Sigmoid colon (tissue), 7 donors: Measurements from ENCODE around the gene LDLRAD3. TPM values are rescaled to one million over a fixed set of nuclear protein-coding genes. Genes with fewer than 3 reads are reported as not detected.

Source experiments
- DNase-seq: peaks from one replicate; pipeline ENCODE4 v3.0.0-alpha.2; 2019
- H3K27ac ChIP-seq, 4 donors: fragments of 200-600 bp; sonication (generic); one replicate each; pipeline ENCODE4 v1.5.1; 2016 to 2019; ENCODE audit warnings: mild to moderate bottlenecking in 1 of 4
- H3K27me3 ChIP-seq, 3 donors: fragments of 200-600 bp; sonication (generic); one replicate each; pipeline ENCODE4 v1.5.1; 2019; ENCODE audit warnings: mild to moderate bottlenecking in 1 of 3
- H3K36me3 ChIP-seq, 4 donors: fragments of 200-600 bp; sonication (generic); one replicate each; pipeline ENCODE4 v1.5.1; 2016 to 2019
- H3K4me1 ChIP-seq, 4 donors: fragments of 200-600 bp; sonication (generic); one replicate each; pipeline ENCODE4 v1.5.1; 2017 to 2019
- H3K4me3 ChIP-seq, 4 donors: fragments of 200-600 bp; sonication (generic); one replicate each; pipeline ENCODE4 v1.5.1; 2017 to 2019; ENCODE audit warnings: mild to moderate bottlenecking in 2 of 4, moderate library complexity in 1 of 4
- H3K9me3 ChIP-seq, 4 donors: fragments of 200-600 bp in 3 of 4; sonication (generic) in 3 of 4; one replicate each; pipeline versions ENCODE4 v1.5.1 to v1.6.1; 2013 to 2019
- EP300 ChIP-seq, 4 donors: sonication (generic); formaldehyde crosslinking; IDR thresholded peaks; one replicate each; pipeline ENCODE4 v1.6.1; 2017; ENCODE audit warnings: antibody characterized with exemption in 4 of 4
- POLR2A ChIP-seq, 2 donors: fragments of 450-650 bp; IDR thresholded peaks; one replicate each; pipeline ENCODE4 v1.6.1; 2016; ENCODE audit warnings: antibody characterized with exemption in 2 of 2, mild to moderate bottlenecking in 2 of 2, moderate library complexity in 2 of 2
- POLR2AphosphoS5 ChIP-seq, 4 donors: sonication (generic); formaldehyde crosslinking; IDR thresholded peaks; one replicate each; pipeline ENCODE4 v1.6.1; 2017; ENCODE audit warnings: antibody characterized with exemption in 4 of 4
- WGBS, 2 donors: extraction: QIAGEN DNeasy Blood & Tissue Kit; methylation state at CpG; one replicate each; pipeline ENCODE4 v1.1.7; 2013; 5-methylcytosine and 5-hydroxymethylcytosine counted together
- intact Hi-C: fragments of 100-400 bp; cut with DNase I; formaldehyde crosslinking; loops from one replicate; pipeline ENCODE4 v1.15.1; 2023
- polyA plus RNA-seq, 3 donors: library from polyadenylated mRNA; stranded (reverse); fragments of 200-250 nt; gene quantifications; one replicate each; pipeline ENCODE4 v1.2.3, GENCODE V29; 2013
- total RNA-seq, 4 donors: library from RNA; depleted of rRNA; stranded (reverse); fragments of >200 nt; gene quantifications; one replicate each; pipeline ENCODE4 v1.1.0, GENCODE V29; 2016
- TF ChIP-seq, protein P1 (sequence below), 4 experiments: fragments of 450-650 bp in 3 of 4; fragments of 200-600 bp in 1 of 4; IDR thresholded peaks; one replicate each; pipeline ENCODE4 v1.5.1; 2016 to 2019; ENCODE audit warnings: antibody characterized with exemption in 4 of 4, mild to moderate bottlenecking in 3 of 4, moderate library complexity in 2 of 4
- donor health status: healthy with polysubstance abuse.
- donor health status: Bipolar disorder and iron deficiency.
- donor health status: healthy.

Gene LDLRAD3
- total and polyA plus RNA-seq, 7 donors, result 0.23 to 23.4 (median 10.2) TPM

DNA sequence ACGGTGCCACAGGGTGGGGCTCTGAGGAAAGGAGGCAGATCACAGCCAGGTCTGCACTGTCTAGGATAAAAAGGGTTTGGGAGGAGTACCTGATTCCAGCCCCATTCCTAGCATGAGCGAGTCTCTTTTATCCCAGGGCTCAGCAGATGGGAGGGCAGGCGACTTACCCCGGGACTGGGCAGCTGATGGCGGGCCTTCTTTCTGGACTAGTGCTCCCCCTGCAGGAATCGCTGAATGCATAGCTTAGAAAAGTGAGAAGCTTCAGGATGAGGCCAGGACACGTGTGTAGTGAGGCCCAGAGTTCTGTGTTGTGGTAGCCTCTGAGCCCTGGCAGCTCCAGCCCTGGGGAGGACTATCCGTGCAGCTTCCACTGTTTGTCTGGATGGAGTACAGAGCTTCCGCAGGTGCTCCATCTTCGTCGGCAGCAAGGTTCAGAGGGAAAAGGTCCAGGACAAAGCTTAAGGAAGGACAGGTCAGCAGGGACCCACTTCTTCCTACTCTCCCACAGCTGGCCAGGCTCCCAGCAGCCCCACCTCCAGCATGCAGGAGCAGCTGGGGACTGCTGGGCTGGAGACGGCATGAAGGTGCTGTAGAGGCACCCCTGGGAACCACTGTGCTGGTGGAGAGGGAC lies 315.0 kb downstream of the LDLRAD3 start:
- intact Hi-C loops, result no loop called here
- H3K27ac ChIP-seq, result no peak overlapping the region
- DNase-seq, result peak; percentile 72
- H3K27me3 ChIP-seq, result no peaks in the 10 kb centered on the region
- H3K4me3 ChIP-seq, result no peak overlapping the region
- 31 to 37% methylated on average over 12 of the region's 12 CpGs for WGBS, 2 donors
- no peaks in the 10 kb centered on the region for H3K4me1 ChIP-seq
- no peaks in the 10 kb centered on the region for H3K36me3 ChIP-seq
- TF ChIP-seq, protein P1, sequence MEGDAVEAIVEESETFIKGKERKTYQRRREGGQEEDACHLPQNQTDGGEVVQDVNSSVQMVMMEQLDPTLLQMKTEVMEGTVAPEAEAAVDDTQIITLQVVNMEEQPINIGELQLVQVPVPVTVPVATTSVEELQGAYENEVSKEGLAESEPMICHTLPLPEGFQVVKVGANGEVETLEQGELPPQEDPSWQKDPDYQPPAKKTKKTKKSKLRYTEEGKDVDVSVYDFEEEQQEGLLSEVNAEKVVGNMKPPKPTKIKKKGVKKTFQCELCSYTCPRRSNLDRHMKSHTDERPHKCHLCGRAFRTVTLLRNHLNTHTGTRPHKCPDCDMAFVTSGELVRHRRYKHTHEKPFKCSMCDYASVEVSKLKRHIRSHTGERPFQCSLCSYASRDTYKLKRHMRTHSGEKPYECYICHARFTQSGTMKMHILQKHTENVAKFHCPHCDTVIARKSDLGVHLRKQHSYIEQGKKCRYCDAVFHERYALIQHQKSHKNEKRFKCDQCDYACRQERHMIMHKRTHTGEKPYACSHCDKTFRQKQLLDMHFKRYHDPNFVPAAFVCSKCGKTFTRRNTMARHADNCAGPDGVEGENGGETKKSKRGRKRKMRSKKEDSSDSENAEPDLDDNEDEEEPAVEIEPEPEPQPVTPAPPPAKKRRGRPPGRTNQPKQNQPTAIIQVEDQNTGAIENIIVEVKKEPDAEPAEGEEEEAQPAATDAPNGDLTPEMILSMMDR (IDR thresholded peaks at IDR 0.05), result peak in 3 of 4 experiments; percentile 16 to 40 (median 23)
- no peak for TF ChIP-seq POLR2AphosphoS5 (IDR thresholded peaks at IDR 0.05)
- H3K9me3 ChIP-seq, result no peaks in the 10 kb centered on the region

DNA sequence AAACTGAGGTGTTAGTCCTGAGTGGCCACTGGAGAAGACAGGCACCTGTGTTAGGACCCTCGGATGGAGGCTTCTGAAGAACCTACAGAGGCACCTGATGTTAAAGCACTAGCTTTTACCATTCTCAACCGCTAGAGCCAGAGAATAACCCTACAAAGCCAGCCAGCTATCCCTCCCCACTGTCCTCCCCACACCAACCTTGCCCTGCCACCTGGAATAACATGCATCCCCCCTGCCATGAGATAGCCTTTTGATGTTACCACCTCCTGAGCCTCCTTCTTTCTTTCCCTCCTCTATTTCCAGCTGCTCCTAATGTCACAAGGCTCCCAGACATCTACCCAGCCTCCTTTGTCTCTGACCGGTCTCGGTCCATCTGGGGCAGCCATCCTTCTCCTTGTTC lies 317.2 kb downstream of the LDLRAD3 start:
- TF ChIP-seq, protein P1 (IDR thresholded peaks at IDR 0.05), result no peak
- TF ChIP-seq POLR2AphosphoS5 (IDR thresholded peaks at IDR 0.05) (no peak), POLR2A (IDR thresholded peaks at IDR 0.05) (no peak), EP300 (IDR thresholded peaks at IDR 0.05) (no peak)
- H3K36me3 ChIP-seq, result no peaks in the 10 kb centered on the region
- intact Hi-C loops, result no loop called here
- H3K27me3 ChIP-seq, result no peaks in the 10 kb centered on the region
- no peak overlapping the region for H3K27ac ChIP-seq
- no peaks in the 10 kb centered on the region for H3K9me3 ChIP-seq
- H3K4me3 ChIP-seq, result no peak overlapping the region
- WGBS, 2 donors, result 76 to 83% methylated on average over 4 of the region's 4 CpGs
- no peak for DNase-seq
- H3K4me1 ChIP-seq, result no peaks in the 10 kb centered on the region

DNA sequence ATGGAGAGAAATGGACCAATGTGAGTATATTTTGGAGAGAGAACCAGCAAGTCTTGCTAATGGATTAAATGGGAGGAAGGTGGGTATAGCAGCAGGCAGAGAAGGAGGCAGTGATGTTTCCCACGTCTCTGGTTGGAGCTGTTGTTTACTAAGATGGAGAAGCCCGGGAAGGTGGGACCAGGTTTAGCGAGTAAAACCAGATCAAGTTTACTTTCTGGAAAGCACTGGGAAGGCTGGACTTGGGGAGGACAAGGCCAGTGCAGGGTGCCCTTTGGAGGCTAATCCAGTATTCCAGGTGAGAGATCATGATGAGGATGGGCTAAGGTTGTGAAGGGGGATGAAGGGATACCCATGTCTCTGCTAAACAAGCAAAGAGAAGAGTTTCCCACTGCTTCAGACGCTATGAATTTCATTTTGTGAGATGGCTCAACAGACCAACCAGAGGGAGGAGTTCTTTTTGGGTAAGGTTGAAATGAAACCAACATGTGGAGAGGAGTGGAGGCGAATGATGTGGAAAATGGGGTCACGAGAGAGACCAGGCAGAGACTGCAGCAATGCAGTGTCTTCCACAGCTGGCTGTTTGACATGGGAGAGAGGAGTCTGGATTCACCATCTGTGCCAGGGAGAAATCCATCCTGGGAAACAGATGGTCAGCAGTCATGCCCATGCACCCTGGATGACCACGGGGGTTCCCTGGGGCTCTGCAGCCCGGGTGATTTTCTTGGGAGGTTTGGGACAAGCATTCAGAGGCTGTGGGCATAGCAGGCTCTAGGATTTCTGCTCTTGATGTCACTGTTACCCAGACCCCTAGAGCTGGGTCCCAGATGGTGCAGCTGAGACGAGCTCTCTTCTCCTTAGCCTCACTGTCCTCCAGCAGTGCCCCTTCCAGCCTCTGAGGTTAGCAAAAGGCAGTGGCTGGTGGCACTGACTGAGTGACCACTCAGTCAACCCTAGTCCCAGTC lies 320.4 kb downstream of the LDLRAD3 start:
- H3K27me3 ChIP-seq, result no peaks in the 10 kb centered on the region
- no peak overlapping the region for H3K27ac ChIP-seq
- H3K4me1 ChIP-seq, result no peaks in the 10 kb centered on the region
- no peaks in the 10 kb centered on the region for H3K36me3 ChIP-seq
- no peak overlapping the region for H3K4me3 ChIP-seq
- intact Hi-C loops, result no loop called here
- no peak for TF ChIP-seq POLR2AphosphoS5 (IDR thresholded peaks at IDR 0.05)
- TF ChIP-seq, protein P1 (IDR thresholded peaks at IDR 0.05), result no peak
- no peak for TF ChIP-seq POLR2A (IDR thresholded peaks at IDR 0.05)
- TF ChIP-seq EP300 (IDR thresholded peaks at IDR 0.05), result no peak
- no peaks in the 10 kb centered on the region for H3K9me3 ChIP-seq
- no peak for DNase-seq
- 57 to 70% methylated on average over 9 of the region's 9 CpGs for WGBS, 2 donors

DNA sequence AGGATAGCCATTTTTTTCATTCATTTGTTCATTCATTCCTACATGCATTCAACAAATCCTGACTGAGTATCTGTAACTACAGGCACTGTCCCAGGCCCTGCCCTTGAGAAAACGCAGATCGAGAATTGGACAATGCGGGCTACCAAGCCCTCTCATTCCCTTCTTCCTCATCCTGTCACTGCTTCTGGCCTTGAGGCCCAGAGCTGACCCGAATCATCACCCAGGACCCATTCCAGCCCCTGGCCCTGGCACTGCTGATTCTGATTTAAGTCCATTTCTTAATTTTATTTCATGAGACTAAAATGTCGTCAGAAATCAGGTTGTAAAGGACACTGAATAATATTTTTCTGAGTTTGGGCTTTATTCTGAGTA lies 321.1 kb downstream of the LDLRAD3 start:
- Histone ChIP-seq H3K4me1 (no peaks in the 10 kb centered on the region), H3K36me3 (no peaks in the 10 kb centered on the region), H3K4me3 (no peak overlapping the region), H3K9me3 (no peaks in the 10 kb centered on the region), H3K27ac (no peak overlapping the region), H3K27me3 (no peaks in the 10 kb centered on the region)
- no peak for TF ChIP-seq EP300 (IDR thresholded peaks at IDR 0.05)
- TF ChIP-seq, protein P1 (IDR thresholded peaks at IDR 0.05), result no peak
- no peak for TF ChIP-seq POLR2AphosphoS5 (IDR thresholded peaks at IDR 0.05)
- no peak for TF ChIP-seq POLR2A (IDR thresholded peaks at IDR 0.05)
- intact Hi-C loops, result loop anchor here (5.0 kb wide), 1 partner anchor 443 kb away; no protein-coding TSS in a partner anchor
- WGBS, 2 donors, result 73 to 82% methylated on average over 5 of the region's 5 CpGs
- no peak for DNase-seq
